NCI-H446 treated with DMSO at 0.1 percent for 48 hours (cell line): ENCODE measurements around the gene HPS5.
"Not testable (repeated sequence)": the region's sequence is repeated elsewhere in the genome, so short reads cannot be mapped to it uniquely, and the experiment has no call there.

Experiments used
- DNase-seq: peaks from one replicate; lab custom pipeline; 2025; lab: John Stamatoyannopoulos, UW

The HPS5 gene

GRCh38 chr11:18271206-18271605 is 50.7 kb downstream of the HPS5 start:
- no peak for DNase-seq

GRCh38 chr11:18270102-18270501 is 51.8 kb downstream of the HPS5 start:
- DNase-seq = no peak

GRCh38 chr11:18269252-18269651 is 52.7 kb downstream of the HPS5 start:
- DNase-seq = not testable (repeated sequence)

GRCh38 chr11:18267335-18268133 is 54.4 kb downstream of the HPS5 start:
- not testable (repeated sequence) for DNase-seq

- DNase-seq = no peak
Measured at GRCh38 chr11:18265949-18266348, 56.0 kb downstream of the HPS5 start, which contains the start of gene SAA1. TSS of gene SAA1 (plus strand) at chr11:18266264. CDS start at chr11:18266888, 624 bp downstream.

GRCh38 chr11:18264677-18265555 is 57.0 kb downstream of the HPS5 start:
- no peak for DNase-seq

- DNase-seq = no peak
Measured at GRCh38 chr11:18264035-18264434, 57.9 kb downstream of the HPS5 start.

- not testable (repeated sequence) for DNase-seq
Measured at GRCh38 chr11:18262681-18263350, 59.1 kb downstream of the HPS5 start.

- no peak for DNase-seq
Measured at GRCh38 chr11:18261721-18262120, 60.2 kb downstream of the HPS5 start.

GRCh38 chr11:18259259-18259658 is 62.7 kb downstream of the HPS5 start:
- DNase-seq = no peak

GRCh38 chr11:18254781-18255361 is 67.1 kb downstream of the HPS5 start:
- no peak for DNase-seq

GRCh38 chr11:18253778-18254338 is 68.1 kb downstream of the HPS5 start:
- no peak for DNase-seq

- DNase-seq = no peak
Measured at GRCh38 chr11:18253233-18253632, 68.7 kb downstream of the HPS5 start.

- no peak for DNase-seq
Measured at GRCh38 chr11:18248561-18248960, 73.4 kb downstream of the HPS5 start, which contains the start of gene SAA2. TSS of gene SAA2 (minus strand) at chr11:18248668. CDS start at chr11:18248011, 657 bp downstream.

GRCh38 chr11:18247191-18247581 is 74.8 kb downstream of the HPS5 start:
- not testable (repeated sequence) for DNase-seq

- DNase-seq = not testable (repeated sequence)
Measured at GRCh38 chr11:18246379-18247190, 75.4 kb downstream of the HPS5 start.

- DNase-seq = no peak
Measured at GRCh38 chr11:18245396-18245795, 76.5 kb downstream of the HPS5 start.

GRCh38 chr11:18243783-18244362 is 78.1 kb downstream of the HPS5 start:
- DNase-seq = peak; percentile 2

GRCh38 chr11:18239655-18240054 is 82.3 kb downstream of the HPS5 start:
- DNase-seq = no peak

- no peak for DNase-seq
Measured at GRCh38 chr11:18236664-18237356, 85.1 kb downstream of the HPS5 start, which contains the start of gene SAA4. TSS of gene SAA4 (minus strand) at chr11:18236802. CDS start at chr11:18235926, 876 bp downstream.
